ENCODE results near the gene ITCH.

DNA sequence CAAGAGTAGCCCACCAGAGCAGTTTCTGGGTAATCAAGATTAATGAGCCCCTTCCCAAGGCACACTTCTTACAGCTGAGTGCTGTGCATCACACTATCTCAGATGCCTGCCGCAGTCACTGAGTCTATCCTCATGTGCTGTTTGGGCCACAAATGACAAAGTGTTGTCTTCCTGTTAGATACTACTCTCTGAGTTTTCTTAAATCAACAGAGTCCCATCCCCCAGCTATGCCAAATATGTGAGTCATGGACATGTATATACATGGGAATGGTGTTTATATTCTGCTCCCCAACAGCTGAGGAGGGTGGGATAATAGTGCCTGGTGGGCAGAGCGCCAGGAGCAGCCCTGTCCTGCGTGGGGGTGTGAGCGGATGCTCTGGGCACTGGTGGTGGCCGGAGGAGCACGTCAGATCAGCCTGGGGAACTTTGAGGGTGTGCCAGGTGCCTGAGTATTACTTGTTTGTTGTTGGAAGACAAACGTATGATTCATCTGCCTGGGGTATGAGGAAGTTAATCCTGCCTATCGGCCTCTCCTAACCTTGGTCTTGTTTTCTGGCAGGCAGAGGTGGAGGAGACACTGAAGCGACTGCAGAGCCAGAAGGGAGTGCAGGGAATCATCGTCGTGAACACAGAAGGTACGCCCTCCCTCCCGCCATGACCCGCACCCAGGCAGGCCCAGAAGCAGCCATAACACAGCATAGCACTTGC is 162.8 kb downstream of the ITCH start:
- TF ChIP-seq, protein P1, sequence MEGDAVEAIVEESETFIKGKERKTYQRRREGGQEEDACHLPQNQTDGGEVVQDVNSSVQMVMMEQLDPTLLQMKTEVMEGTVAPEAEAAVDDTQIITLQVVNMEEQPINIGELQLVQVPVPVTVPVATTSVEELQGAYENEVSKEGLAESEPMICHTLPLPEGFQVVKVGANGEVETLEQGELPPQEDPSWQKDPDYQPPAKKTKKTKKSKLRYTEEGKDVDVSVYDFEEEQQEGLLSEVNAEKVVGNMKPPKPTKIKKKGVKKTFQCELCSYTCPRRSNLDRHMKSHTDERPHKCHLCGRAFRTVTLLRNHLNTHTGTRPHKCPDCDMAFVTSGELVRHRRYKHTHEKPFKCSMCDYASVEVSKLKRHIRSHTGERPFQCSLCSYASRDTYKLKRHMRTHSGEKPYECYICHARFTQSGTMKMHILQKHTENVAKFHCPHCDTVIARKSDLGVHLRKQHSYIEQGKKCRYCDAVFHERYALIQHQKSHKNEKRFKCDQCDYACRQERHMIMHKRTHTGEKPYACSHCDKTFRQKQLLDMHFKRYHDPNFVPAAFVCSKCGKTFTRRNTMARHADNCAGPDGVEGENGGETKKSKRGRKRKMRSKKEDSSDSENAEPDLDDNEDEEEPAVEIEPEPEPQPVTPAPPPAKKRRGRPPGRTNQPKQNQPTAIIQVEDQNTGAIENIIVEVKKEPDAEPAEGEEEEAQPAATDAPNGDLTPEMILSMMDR (IDR thresholded peaks at IDR 0.05) = no peak
- TF ChIP-seq POLR2A (IDR thresholded peaks at IDR 0.05) (no peak), POLR2AphosphoS5 (IDR thresholded peaks at IDR 0.05) (peak; percentile 69 to 77 (median 70))
